AG04449 (cell line): ENCODE measurements around the gene NUDC.
"Not testable (repeated sequence)": the region's sequence is repeated elsewhere in the genome, so short reads cannot be mapped to it uniquely, and the experiment has no call there.

ENCODE experiments used
- CTCF ChIA-PET: fragments of 350-600 bp; formaldehyde crosslinking; extraction: SDS; loops from one replicate; lab custom pipeline; 2021; ENCODE audit warnings: antibody characterized with exemption; lab: Yijun Ruan, JAX
- POLR2A ChIA-PET: fragments of 400-600, 350-600 bp; formaldehyde crosslinking; extraction: SDS; loops from one replicate; lab custom pipeline; 2020; ENCODE audit warnings: antibody characterized with exemption, inconsistent platforms; lab: Yijun Ruan, JAX
- DNase-seq: peaks from one replicate; pipeline ENCODE4 v3.0.0-alpha.2; 2010; ENCODE audit warnings: low read depth, low spot score
- H3K4me3 ChIP-seq: 2 replicates; pipeline ENCODE4 v1.5.1; 2011; ENCODE audit warnings: low read depth, mild to moderate bottlenecking, control low read depth, low read length
- CTCF ChIP-seq: IDR thresholded peaks from one replicate; pipeline ENCODE4 v1.5.1; 2011; ENCODE audit warnings: mild to moderate bottlenecking, moderate library complexity, low read length, control low read depth, inconsistent platforms; ENCODE audit not compliant: insufficient read depth; ENCODE audit errors: missing control alignments

NUDC gene

GRCh38 chr1:26945138-26945537 lies 23.6 kb downstream of the NUDC start:
- CTCF ChIA-PET, result no interaction called here
- DNase-seq, result no peak
- POLR2A ChIA-PET, result no interaction called here
- no peak for TF ChIP-seq CTCF
- no peak overlapping the region for H3K4me3 ChIP-seq

- H3K4me3 ChIP-seq, result no peak overlapping the region
- no peak for DNase-seq
- TF ChIP-seq CTCF, result no peak
- POLR2A ChIA-PET, result no interaction called here
- CTCF ChIA-PET, result interaction anchor here (1.4 kb wide), 1 partner anchor 21 kb away, joined by 8 read pairs; no protein-coding TSS in a partner anchor
Measured at GRCh38 chr1:26945728-26946127, 24.2 kb downstream of the NUDC start.

DNA sequence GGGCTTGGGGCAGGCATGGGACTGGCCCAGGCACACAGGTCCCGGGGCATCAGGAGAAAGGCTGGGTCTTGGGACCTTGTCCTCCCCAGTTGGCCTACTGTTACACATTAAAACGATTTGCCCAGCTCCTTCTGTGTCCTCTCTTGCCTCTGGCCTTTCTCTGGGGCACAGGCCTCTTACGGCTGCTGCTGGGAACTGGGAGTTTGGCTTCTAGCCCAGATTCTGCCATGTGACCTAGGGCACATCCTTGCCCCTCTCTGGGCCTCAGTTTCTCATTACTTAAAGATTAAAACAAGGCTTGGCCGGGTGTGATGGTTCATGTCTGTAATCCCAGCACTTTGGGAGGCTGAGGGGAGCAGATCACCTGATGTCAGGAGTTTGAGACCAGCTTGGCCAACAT lies 24.7 kb downstream of the NUDC start:
- no peak overlapping the region for H3K4me3 ChIP-seq
- no peak for DNase-seq
- ChIA-PET CTCF (interaction anchor here (1.4 kb wide), 1 partner anchor 21 kb away, joined by 8 read pairs; no protein-coding TSS in a partner anchor), POLR2A (no interaction called here)
- TF ChIP-seq CTCF, result no peak

DNA sequence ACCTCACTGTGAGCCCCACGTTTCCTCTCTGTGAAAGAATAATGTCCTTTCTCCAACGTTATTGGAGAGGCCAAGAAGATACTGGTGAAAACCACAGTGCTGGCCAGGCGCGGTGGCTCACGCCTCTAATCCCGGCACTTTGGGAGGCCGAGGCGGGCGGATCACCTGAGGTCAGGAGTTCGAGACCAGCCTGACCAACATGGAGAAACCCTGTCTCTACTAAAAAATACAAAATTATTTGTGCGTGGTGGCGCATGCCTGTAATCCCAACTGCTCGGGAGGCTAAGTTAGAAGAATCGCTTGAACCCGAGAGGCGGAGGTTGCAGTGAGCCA lies 27.1 kb downstream of the NUDC start:
- H3K4me3 ChIP-seq, POLR2A ChIA-PET, DNase-seq: not testable (repeated sequence)
- CTCF ChIA-PET, result interaction anchor here (2.7 kb wide), 1 partner anchor 18 kb away, joined by 7 read pairs; no protein-coding TSS in a partner anchor

GRCh38 chr1:26949266-26949925 lies 27.9 kb downstream of the NUDC start:
- no peak overlapping the region for H3K4me3 ChIP-seq
- no peak for DNase-seq
- ChIA-PET POLR2A (no interaction called here), CTCF (interaction anchor here (2.7 kb wide), 1 partner anchor 18 kb away, joined by 7 read pairs; no protein-coding TSS in a partner anchor)
- no peak for TF ChIP-seq CTCF

DNA sequence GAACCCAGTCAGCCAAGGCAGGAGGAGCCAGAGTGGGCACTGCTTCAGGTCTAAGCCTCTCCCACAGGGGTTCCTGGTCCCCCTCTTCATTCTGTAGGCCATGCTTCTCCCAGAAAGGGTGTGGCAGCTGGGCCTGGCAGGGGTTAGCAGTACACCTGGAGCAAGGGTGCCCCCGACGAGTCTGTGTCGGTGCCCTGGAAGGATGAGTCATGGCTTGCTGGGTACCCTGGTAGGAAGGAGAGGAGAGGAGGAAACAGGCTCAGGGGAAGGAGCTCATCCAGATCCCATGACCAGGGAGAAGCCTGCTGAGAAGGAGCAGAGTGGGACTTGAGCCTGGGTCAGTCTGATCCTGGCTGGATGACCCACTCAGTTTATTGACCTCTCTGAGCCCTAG lies 28.4 kb downstream of the NUDC start:
- DNase-seq, result no peak
- TF ChIP-seq CTCF, result no peak
- H3K4me3 ChIP-seq, result no peak overlapping the region
- CTCF ChIA-PET, result interaction anchor here (2.7 kb wide), 1 partner anchor 17 kb away, joined by 7 read pairs; no protein-coding TSS in a partner anchor
- POLR2A ChIA-PET, result interaction anchor here (0.6 kb wide), 1 partner anchor 363 kb away, joined by 3 read pairs; no protein-coding TSS in a partner anchor
